Measurements from ENCODE around the gene HEY2. TPM values are rescaled to one million over a fixed set of nuclear protein-coding genes. Genes with fewer than 3 reads are reported as not detected.

Gene HEY2
- total RNA-seq, 1 donor from 2014 or later = 25.6 TPM

- DNase-seq = no peak
- no peaks in the 10 kb centered on the region for H3K9me3 ChIP-seq (replicated peaks)
- H3K27ac ChIP-seq (replicated peaks) = peak overlapping the region; percentile 95
- no peaks in the 10 kb centered on the region for H3K36me3 ChIP-seq
- peak overlapping the region; percentile 79 for H3K4me3 ChIP-seq
- H3K27me3 ChIP-seq (ENCODE audit: low read depth) = peaks cover 5% of the 10 kb centered on the region
- intact Hi-C loops (cut with micrococcal nuclease) = no loop called here
- peaks cover 46% of the 10 kb centered on the region for H3K4me1 ChIP-seq
- TF ChIP-seq, protein P1, sequence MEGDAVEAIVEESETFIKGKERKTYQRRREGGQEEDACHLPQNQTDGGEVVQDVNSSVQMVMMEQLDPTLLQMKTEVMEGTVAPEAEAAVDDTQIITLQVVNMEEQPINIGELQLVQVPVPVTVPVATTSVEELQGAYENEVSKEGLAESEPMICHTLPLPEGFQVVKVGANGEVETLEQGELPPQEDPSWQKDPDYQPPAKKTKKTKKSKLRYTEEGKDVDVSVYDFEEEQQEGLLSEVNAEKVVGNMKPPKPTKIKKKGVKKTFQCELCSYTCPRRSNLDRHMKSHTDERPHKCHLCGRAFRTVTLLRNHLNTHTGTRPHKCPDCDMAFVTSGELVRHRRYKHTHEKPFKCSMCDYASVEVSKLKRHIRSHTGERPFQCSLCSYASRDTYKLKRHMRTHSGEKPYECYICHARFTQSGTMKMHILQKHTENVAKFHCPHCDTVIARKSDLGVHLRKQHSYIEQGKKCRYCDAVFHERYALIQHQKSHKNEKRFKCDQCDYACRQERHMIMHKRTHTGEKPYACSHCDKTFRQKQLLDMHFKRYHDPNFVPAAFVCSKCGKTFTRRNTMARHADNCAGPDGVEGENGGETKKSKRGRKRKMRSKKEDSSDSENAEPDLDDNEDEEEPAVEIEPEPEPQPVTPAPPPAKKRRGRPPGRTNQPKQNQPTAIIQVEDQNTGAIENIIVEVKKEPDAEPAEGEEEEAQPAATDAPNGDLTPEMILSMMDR (IDR thresholded peaks at IDR 0.05; ENCODE audit: borderline replicate concordance) = no peak
These were observed 5.8 kb upstream of the HEY2 start for GRCh38 chr6:125743604-125744003.

GRCh38 chr6:125745281-125746018 is 4.0 kb upstream of the HEY2 start:
- H3K27ac ChIP-seq (replicated peaks) = peak overlapping the region; percentile 95
- H3K36me3 ChIP-seq = no peaks in the 10 kb centered on the region
- DNase-seq = no peak
- peak overlapping the region; percentile 79 for H3K4me3 ChIP-seq
- intact Hi-C loops (cut with micrococcal nuclease) = no loop called here
- no peaks in the 10 kb centered on the region for H3K9me3 ChIP-seq (replicated peaks)
- H3K27me3 ChIP-seq (ENCODE audit: low read depth) = peaks cover 5% of the 10 kb centered on the region
- H3K4me1 ChIP-seq = peaks cover 61% of the 10 kb centered on the region
- TF ChIP-seq, protein P1 (IDR thresholded peaks at IDR 0.05; ENCODE audit: borderline replicate concordance) = no peak

DNA sequence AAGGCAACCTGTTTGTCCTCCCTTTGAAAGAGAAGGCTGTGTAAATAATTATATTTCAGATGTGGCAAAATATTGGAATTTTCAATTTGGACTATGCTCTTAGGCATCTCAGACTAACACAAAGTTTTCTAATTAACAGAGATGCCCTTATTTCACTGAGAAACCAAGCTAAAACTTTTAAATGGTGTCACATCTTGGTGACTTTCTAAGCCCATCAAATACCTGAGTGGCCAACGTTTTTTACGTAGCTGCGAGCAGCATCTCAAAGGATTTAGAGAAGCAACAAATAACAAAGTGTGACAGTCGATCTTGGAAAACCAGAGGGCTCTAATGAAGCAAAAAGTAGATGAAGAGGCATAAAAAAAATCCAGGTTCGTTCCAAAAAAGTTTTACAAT is 3.4 kb upstream of the HEY2 start:
- no peak for DNase-seq
- Histone ChIP-seq H3K27ac (replicated peaks) (peak overlapping the region; percentile 95), H3K4me3 (peak overlapping the region; percentile 79), H3K9me3 (replicated peaks) (no peaks in the 10 kb centered on the region), H3K27me3 (ENCODE audit: low read depth) (peaks cover 10% of the 10 kb centered on the region), H3K4me1 (peaks cover 64% of the 10 kb centered on the region), H3K36me3 (no peaks in the 10 kb centered on the region)
- intact Hi-C loops (cut with micrococcal nuclease) = no loop called here
- TF ChIP-seq, protein P1 (IDR thresholded peaks at IDR 0.05; ENCODE audit: borderline replicate concordance) = no peak

DNA sequence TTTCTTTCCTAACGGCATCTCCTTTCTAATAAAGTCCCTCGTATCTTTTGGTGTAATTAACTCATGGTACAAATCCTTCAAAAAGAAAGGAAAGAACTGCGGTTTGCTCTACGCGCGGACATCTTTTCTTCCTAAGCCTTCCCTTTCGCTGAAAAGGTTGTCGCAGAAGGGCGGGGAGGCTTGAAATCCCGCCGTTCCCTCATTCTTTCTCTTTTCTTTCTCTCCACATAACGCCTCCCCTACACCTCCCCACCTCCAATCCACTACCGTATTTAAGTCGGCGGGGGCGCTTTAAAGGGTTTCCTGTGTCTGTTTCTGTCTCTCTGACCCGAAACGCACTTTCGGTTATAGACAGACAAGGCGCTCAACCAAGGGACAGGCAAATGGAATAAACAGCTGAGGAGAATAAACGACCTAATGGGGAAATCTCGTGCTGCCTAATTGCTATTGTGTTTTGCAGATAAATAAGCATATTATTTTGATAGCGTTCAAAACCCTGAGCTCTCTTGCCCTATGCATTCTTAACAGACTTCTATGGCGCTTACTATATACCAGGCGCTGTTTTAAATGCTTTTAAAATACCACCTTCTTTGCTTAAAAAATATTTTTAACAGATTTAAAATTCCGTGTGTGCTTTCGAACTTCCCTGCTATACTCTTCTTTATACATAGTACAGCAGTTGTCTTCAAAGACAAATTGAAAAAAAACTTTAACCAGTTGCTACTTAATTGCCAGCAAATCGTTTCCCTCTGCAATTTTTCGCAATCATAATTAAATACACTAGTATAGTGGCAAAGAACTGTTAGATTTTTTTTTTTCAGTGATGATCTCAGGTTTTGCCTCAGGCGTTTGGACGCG is 2.5 kb upstream of the HEY2 start:
- peak overlapping the region; percentile 95 for H3K27ac ChIP-seq (replicated peaks)
- intact Hi-C loops (cut with micrococcal nuclease) = no loop called here
- H3K27me3 ChIP-seq (ENCODE audit: low read depth) = peaks cover 15% of the 10 kb centered on the region

More for the DNA sequence above, 2.5 kb upstream of the HEY2 start:
- Histone ChIP-seq H3K9me3 (replicated peaks) (no peaks in the 10 kb centered on the region), H3K36me3 (no peaks in the 10 kb centered on the region), H3K4me1 (peaks cover 59% of the 10 kb centered on the region), H3K4me3 (peak overlapping the region; percentile 79)
- TF ChIP-seq, protein P1 (IDR thresholded peaks at IDR 0.05; ENCODE audit: borderline replicate concordance) = peak; percentile 21
- DNase-seq = peak; percentile 71

Data from left ventricle myocardium inferior (tissue), 1 donor.